ENCODE data around the gene SARNP. TPM values are rescaled to one million over a fixed set of nuclear protein-coding genes. Genes with fewer than 3 reads are reported as not detected.
A peak's percentile ranks its signal among the peaks of the same experiment; 100 is the strongest.
"Not testable (repeated sequence)": the region's sequence is repeated elsewhere in the genome, so short reads cannot be mapped to it uniquely, and the experiment has no call there.

The SARNP gene
- total RNA-seq, 1 donor from 2014 or later = 75.9 TPM

DNA sequence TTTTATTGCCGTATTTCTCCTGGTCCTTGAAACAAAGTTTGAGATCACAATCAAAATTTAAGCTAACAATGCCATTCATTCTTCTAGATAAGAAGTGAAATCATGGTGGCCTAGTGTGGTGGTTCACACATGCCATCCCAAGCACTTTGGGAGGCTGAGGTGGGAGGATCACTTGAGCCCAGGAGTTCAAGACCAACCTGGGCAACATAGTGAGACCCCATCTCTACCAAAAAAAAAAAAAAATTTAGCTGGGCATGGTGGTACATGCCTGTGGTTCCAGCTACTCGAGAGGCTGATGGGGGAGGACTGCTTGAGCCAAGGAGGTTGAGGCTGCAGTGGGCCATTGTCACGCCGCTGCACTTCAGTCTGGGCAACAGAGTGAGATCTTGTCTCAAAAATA is 50.4 kb downstream of the SARNP start:
- H3K36me3 Mint-ChIP-seq = peaks cover 22% of the 10 kb centered on the region

DNA sequence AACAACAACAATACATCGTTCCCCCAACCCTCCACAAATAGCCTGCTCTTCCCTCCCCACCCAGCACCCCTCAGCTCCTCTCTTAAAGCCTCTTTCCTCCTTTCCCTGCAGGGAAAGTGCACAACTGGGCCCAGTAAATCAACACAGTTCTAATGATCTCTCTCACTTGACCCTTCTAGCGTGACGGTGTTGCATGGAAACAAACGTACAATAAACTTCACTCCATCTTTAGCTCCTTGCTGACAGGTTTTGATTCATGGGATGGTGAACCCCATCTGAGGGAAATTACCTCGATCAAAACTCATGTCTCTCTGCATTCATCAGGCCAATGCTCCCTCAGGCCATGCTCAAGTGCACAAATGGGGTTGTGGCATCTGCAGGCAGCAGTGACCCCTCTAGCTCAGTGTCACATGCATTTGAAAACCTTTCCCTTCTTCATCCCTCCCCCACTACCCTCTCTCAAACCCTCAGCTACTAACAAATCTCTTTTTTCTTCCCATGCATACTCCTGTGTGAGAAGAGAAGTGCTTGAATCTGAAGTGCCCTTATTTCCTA is 51.7 kb downstream of the SARNP start:
- H3K27ac Mint-ChIP-seq = peak overlapping the region; percentile 40
- H3K4me1 Mint-ChIP-seq (ENCODE audit: unreplicated experiment) = peaks cover 22% of the 10 kb centered on the region
- peak overlapping the region; percentile 25 for H3K4me3 Mint-ChIP-seq
- H3K9me3 Mint-ChIP-seq = no peaks in the 10 kb centered on the region
- H3K27me3 Mint-ChIP-seq = no peaks in the 10 kb centered on the region
- peaks cover 27% of the 10 kb centered on the region for H3K36me3 Mint-ChIP-seq
- DNase-seq (ENCODE audit: extremely low spot score, unreplicated experiment) = no peak
- TF ChIP-seq, protein P1, sequence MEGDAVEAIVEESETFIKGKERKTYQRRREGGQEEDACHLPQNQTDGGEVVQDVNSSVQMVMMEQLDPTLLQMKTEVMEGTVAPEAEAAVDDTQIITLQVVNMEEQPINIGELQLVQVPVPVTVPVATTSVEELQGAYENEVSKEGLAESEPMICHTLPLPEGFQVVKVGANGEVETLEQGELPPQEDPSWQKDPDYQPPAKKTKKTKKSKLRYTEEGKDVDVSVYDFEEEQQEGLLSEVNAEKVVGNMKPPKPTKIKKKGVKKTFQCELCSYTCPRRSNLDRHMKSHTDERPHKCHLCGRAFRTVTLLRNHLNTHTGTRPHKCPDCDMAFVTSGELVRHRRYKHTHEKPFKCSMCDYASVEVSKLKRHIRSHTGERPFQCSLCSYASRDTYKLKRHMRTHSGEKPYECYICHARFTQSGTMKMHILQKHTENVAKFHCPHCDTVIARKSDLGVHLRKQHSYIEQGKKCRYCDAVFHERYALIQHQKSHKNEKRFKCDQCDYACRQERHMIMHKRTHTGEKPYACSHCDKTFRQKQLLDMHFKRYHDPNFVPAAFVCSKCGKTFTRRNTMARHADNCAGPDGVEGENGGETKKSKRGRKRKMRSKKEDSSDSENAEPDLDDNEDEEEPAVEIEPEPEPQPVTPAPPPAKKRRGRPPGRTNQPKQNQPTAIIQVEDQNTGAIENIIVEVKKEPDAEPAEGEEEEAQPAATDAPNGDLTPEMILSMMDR (conservative IDR thresholded peaks at IDR 0.05) = no peak

More for the DNA sequence above, 50.4 kb downstream of the SARNP start:
- Mint-ChIP-seq H3K27me3 (no peaks in the 10 kb centered on the region), H3K4me1 (ENCODE audit: unreplicated experiment) (peaks cover 34% of the 10 kb centered on the region), H3K27ac (no peak overlapping the region), H3K4me3 (no peak overlapping the region), H3K9me3 (no peaks in the 10 kb centered on the region)
- TF ChIP-seq, protein P1 (conservative IDR thresholded peaks at IDR 0.05) = no peak
- no peak for DNase-seq (ENCODE audit: extremely low spot score, unreplicated experiment)

DNA sequence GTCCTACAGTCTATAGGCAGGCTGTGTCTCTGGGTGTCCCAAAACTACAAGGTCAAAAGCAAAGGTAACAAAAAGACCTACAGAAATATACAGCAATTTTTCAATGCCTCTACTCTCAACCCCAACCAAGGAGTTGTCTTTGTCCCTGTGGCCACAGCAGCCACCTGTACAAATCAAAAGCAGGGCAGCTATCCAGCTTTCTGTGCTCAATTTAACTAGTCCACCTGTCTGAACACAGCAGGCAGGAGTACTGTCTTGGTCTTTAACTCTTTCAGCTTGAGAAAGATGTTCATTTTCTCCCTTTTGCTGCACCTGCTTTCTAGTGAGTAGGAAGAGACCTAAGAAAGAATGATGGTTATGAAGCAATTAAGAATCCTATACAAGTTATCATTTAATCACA is 54.9 kb downstream of the SARNP start:
- Mint-ChIP-seq H3K27me3 (no peaks in the 10 kb centered on the region), H3K27ac (no peak overlapping the region), H3K36me3 (peaks cover 36% of the 10 kb centered on the region), H3K4me1 (ENCODE audit: unreplicated experiment) (peaks cover 18% of the 10 kb centered on the region), H3K9me3 (no peaks in the 10 kb centered on the region), H3K4me3 (no peak overlapping the region)
- TF ChIP-seq, protein P1 (conservative IDR thresholded peaks at IDR 0.05) = no peak
- DNase-seq (ENCODE audit: extremely low spot score, unreplicated experiment) = no peak

DNA sequence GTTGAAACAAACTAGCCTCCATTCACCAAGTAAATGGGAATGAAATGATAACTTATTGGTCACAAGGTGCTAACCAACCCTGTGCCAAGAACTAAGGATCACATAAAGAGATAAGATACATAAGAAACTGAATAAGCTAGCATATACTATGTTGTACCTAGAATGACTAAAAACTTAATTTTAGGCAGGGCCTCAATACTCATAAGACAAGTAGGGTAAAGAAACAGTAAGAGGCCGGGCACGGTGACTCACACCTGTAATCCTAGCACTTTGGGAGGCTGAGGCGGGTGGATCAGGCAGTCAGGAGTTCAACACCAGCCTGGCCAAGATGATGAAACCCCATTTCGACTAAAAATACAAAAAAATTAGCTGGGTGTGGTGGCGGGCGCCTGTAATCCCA is 56.9 kb downstream of the SARNP start:
- peaks cover 10% of the 10 kb centered on the region for H3K4me1 Mint-ChIP-seq (ENCODE audit: unreplicated experiment)
- TF ChIP-seq, protein P1 (conservative IDR thresholded peaks at IDR 0.05) = no peak
- DNase-seq (ENCODE audit: extremely low spot score, unreplicated experiment) = no peak
- no peak overlapping the region for H3K27ac Mint-ChIP-seq
- peaks cover 35% of the 10 kb centered on the region for H3K36me3 Mint-ChIP-seq
- H3K27me3 Mint-ChIP-seq = no peaks in the 10 kb centered on the region
- no peaks in the 10 kb centered on the region for H3K9me3 Mint-ChIP-seq
- H3K4me3 Mint-ChIP-seq = no peak overlapping the region

DNA sequence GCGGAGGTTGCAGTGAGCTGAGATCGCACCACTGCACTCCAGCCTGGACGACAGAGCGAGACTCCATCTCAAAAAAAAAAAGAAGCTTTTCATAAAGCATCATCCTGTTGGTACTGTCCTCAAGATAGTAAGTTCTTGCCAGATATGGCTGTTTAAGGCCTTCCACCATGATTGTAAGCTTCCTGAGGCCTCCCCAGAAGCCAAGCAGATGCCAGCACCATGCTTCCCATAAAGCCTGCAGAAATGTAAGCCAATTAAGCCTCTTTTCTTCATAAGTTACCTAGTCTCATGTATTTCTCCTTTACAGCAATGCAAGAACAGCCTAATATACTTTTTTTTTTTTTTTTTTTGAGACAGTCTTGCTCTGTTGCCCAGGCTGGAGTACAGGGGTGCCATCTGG is 58.9 kb downstream of the SARNP start:
- not testable (repeated sequence) for H3K27me3 Mint-ChIP-seq; H3K27ac Mint-ChIP-seq; H3K9me3 Mint-ChIP-seq; DNase-seq (ENCODE audit: extremely low spot score, unreplicated experiment); H3K4me1 Mint-ChIP-seq (ENCODE audit: unreplicated experiment); H3K4me3 Mint-ChIP-seq
- peaks cover 45% of the 10 kb centered on the region for H3K36me3 Mint-ChIP-seq

DNA sequence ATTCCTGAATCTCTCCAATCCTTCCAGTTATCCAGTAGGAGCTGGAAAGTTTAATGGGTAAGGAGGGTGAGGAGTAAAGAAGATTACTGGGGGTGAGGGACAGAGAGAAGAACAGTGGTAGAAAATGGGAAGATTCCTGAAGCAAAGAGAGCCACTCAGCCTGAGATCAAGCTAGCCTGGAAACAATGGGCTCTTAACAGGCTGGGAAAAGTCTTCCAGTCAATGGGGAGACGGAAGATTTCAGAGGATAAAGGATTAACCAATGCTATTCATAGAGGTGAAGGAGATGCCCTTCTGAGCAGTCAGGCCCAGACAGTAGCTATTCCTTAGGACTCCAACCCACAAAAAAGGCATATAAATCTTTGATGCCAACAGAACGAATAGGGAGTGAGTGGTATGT is 59.8 kb downstream of the SARNP start:
- Mint-ChIP-seq H3K36me3 (peaks cover 45% of the 10 kb centered on the region), H3K4me3 (no peak overlapping the region), H3K9me3 (no peaks in the 10 kb centered on the region), H3K27me3 (no peaks in the 10 kb centered on the region), H3K4me1 (ENCODE audit: unreplicated experiment) (no peaks in the 10 kb centered on the region), H3K27ac (peak overlapping the region; percentile 5)
- TF ChIP-seq, protein P1 (conservative IDR thresholded peaks at IDR 0.05) = no peak
- no peak for DNase-seq (ENCODE audit: extremely low spot score, unreplicated experiment)
